ENCODE measurements around the gene DBNDD1. TPM values are rescaled to one million over a fixed set of nuclear protein-coding genes. Genes with fewer than 3 reads are reported as not detected.

Gene DBNDD1
- total RNA-seq, 1 experiment from 2014 or later, result 24.6 TPM

- intact Hi-C loops (cut with micrococcal nuclease; ENCODE audit: unreplicated experiment), result no loop called here
- CTCF ChIA-PET, result no interaction called here
Observed at GRCh38 chr16:90041896-90042473, 22.7 kb upstream of the DBNDD1 start.

GRCh38 chr16:90040152-90041023 is 21.1 kb upstream of the DBNDD1 start:
- Histone ChIP-seq H3K36me3 (ENCODE audit: insufficient read depth, low read length, poor library complexity, severe bottlenecking) (peaks cover 42% of the 10 kb centered on the region), H3K4me1 (ENCODE audit: insufficient read depth, low read length, poor library complexity, severe bottlenecking) (no peaks in the 10 kb centered on the region), H3K4me3 (ENCODE audit: low read depth, low read length, poor library complexity, severe bottlenecking) (no peak overlapping the region), H3K27ac (ENCODE audit: low read depth, low read length, poor library complexity, severe bottlenecking) (no peak overlapping the region), H3K27me3 (replicated peaks; ENCODE audit: insufficient read depth, low read depth, low read length, poor library complexity) (no peaks in the 10 kb centered on the region), H3K9me3 (ENCODE audit: low read depth, low read length, poor library complexity, severe bottlenecking) (no peaks in the 10 kb centered on the region)
- no peak for DNase-seq (ENCODE audit: low spot score)
- no peak for TF ChIP-seq EZH2 (IDR thresholded peaks at IDR 0.05; ENCODE audit: borderline replicate concordance, low read depth, low read length, poor library complexity, severe bottlenecking)
- TF ChIP-seq CTCF (conservative IDR thresholded peaks at IDR 0.05; ENCODE audit: low read depth, low read length), result no peak
- no TSS peak for BruUV-seq (replicated peaks)
- CTCF ChIA-PET, result no interaction called here
- POLR2A ChIA-PET (ENCODE audit: low non-redundant PET), result no interaction called here
- intact Hi-C loops (cut with micrococcal nuclease; ENCODE audit: unreplicated experiment), result no loop called here

More at GRCh38 chr16:90041896-90042473, 22.7 kb upstream of the DBNDD1 start:
- peaks cover 28% of the 10 kb centered on the region for H3K36me3 ChIP-seq (ENCODE audit: insufficient read depth, low read length, poor library complexity, severe bottlenecking)
- peaks cover 4% of the 10 kb centered on the region for H3K4me1 ChIP-seq (ENCODE audit: insufficient read depth, low read length, poor library complexity, severe bottlenecking)
- no peaks in the 10 kb centered on the region for H3K27me3 ChIP-seq (replicated peaks; ENCODE audit: insufficient read depth, low read depth, low read length, poor library complexity)
- POLR2A ChIA-PET (ENCODE audit: low non-redundant PET), result no interaction called here
- DNase-seq (ENCODE audit: low spot score), result no peak
- no peak overlapping the region for H3K27ac ChIP-seq (ENCODE audit: low read depth, low read length, poor library complexity, severe bottlenecking)
- H3K4me3 ChIP-seq (ENCODE audit: low read depth, low read length, poor library complexity, severe bottlenecking), result no peak overlapping the region
- no TSS peak for BruUV-seq (replicated peaks)
- TF ChIP-seq EZH2 (IDR thresholded peaks at IDR 0.05; ENCODE audit: borderline replicate concordance, low read depth, low read length, poor library complexity, severe bottlenecking) (no peak), CTCF (conservative IDR thresholded peaks at IDR 0.05; ENCODE audit: low read depth, low read length) (no peak)
- H3K9me3 ChIP-seq (ENCODE audit: low read depth, low read length, poor library complexity, severe bottlenecking), result no peaks in the 10 kb centered on the region

- TF ChIP-seq CTCF (conservative IDR thresholded peaks at IDR 0.05; ENCODE audit: low read depth, low read length) (no peak), EZH2 (IDR thresholded peaks at IDR 0.05; ENCODE audit: borderline replicate concordance, low read depth, low read length, poor library complexity, severe bottlenecking) (no peak)
- Histone ChIP-seq H3K27ac (ENCODE audit: low read depth, low read length, poor library complexity, severe bottlenecking) (no peak overlapping the region), H3K9me3 (ENCODE audit: low read depth, low read length, poor library complexity, severe bottlenecking) (no peaks in the 10 kb centered on the region), H3K4me3 (ENCODE audit: low read depth, low read length, poor library complexity, severe bottlenecking) (no peak overlapping the region), H3K27me3 (replicated peaks; ENCODE audit: insufficient read depth, low read depth, low read length, poor library complexity) (no peaks in the 10 kb centered on the region), H3K4me1 (ENCODE audit: insufficient read depth, low read length, poor library complexity, severe bottlenecking) (no peaks in the 10 kb centered on the region), H3K36me3 (ENCODE audit: insufficient read depth, low read length, poor library complexity, severe bottlenecking) (peaks cover 39% of the 10 kb centered on the region)
- intact Hi-C loops (cut with micrococcal nuclease; ENCODE audit: unreplicated experiment), result no loop called here
- ChIA-PET POLR2A (ENCODE audit: low non-redundant PET) (no interaction called here), CTCF (no interaction called here)
- no TSS peak for BruUV-seq (replicated peaks)
- no peak for DNase-seq (ENCODE audit: low spot score)
Observed at GRCh38 chr16:90037276-90037675, 18.0 kb upstream of the DBNDD1 start.
